Measurements from ENCODE around the gene LAIR1.

DNA sequence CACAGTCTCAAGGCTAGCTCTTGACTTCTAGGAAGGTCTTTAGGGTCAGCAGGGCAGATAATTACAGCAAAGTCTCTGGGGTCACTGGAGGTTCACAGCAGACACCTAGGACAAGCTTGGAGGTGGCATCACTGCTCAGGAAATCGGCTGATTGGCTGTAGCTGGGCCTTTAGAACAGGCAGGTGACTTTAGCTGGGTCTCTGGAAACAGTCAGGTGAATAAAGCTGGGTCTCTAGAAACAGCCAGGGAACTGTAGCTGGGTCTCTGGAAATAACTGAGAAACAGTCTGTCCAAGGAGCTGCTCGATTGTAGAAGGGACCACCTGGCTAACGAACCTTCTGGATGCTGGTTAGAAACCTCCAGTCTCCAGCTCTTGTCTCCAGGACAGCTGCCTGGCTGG lies 10.0 kb downstream of the LAIR1 start:
- TF ChIP-seq, protein P1, sequence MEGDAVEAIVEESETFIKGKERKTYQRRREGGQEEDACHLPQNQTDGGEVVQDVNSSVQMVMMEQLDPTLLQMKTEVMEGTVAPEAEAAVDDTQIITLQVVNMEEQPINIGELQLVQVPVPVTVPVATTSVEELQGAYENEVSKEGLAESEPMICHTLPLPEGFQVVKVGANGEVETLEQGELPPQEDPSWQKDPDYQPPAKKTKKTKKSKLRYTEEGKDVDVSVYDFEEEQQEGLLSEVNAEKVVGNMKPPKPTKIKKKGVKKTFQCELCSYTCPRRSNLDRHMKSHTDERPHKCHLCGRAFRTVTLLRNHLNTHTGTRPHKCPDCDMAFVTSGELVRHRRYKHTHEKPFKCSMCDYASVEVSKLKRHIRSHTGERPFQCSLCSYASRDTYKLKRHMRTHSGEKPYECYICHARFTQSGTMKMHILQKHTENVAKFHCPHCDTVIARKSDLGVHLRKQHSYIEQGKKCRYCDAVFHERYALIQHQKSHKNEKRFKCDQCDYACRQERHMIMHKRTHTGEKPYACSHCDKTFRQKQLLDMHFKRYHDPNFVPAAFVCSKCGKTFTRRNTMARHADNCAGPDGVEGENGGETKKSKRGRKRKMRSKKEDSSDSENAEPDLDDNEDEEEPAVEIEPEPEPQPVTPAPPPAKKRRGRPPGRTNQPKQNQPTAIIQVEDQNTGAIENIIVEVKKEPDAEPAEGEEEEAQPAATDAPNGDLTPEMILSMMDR (IDR thresholded peaks at IDR 0.05; ENCODE audit: low read length): no peak
- TF ChIP-seq EZH2 (IDR thresholded peaks at IDR 0.05; ENCODE audit: borderline replicate concordance, low read length): no peak
